ENCODE measurements around the gene TLE3.

TLE3 gene

DNA sequence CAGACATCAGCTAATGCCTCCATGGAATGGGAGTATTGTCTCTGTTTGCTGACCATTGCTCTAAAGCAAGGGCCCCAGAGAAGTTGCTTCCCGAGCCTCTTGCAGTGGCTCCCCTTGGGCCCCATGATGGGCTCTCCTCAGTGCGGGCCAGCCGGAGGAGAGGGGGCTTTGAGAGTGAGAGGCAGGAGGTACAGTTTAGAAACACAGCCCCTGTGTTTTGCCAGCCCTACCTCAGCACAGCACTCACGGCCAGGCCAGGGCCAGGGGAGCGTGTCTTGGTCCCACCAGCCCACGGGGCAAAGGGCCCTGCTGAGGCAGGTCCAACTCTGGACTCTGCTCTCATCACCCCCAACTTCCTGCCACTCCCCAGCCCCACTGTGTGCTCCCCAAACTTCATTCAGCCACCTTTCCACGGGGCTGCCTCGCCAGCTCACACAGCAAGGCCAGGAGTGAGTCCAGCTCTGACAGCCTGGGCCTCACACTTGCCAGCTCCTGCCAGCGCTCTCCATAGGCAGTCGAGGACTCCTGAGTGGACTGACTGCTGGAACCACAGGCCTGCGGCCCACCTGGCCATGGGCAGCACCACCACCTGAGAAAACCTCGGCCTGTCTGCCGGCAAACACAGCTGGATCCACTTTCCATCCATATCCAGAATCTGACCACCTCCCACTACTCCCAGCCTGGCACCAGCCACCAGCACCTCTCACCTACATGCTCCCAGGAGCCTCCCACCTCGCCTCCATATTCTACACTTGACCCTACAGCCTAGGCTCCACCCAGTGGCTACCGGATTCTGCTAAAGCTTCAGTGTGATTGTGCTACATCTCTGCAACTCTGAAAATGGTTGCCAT is 99.0 kb downstream of the TLE3 start:
- DNase-seq = no peak

DNA sequence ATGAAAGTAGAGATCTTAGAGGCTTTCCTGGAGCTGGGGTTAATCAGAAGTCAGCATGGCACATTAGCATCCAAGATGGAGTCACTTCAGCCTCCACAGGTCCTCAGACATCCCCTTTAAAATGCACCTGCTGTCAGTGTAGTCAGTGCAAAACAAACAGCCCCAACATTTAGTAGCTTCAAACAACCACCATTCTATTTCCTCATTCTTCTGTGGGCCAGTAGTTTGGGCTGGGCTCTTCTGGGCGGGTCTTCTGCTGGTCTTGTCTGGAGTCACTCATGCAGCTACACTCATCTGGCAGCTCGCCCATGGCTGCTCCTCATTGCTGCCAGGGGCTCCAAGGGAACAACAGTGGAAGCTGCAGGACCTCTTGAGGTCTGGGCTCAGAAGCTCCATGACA is 99.9 kb downstream of the TLE3 start:
- DNase-seq = peak; percentile 28

All from NCI-H774 (cell line).